Erythroblast (primary cell): Measurements from ENCODE around the gene MRPS23.

Experiments
- GATA1 ChIP-seq: IDR thresholded peaks from 2 replicates; pipeline ENCODE4 v1.6.1; 2011; ENCODE audit warnings: low read depth, mild to moderate bottlenecking, control low read depth, low read length, moderate library complexity
- POLR2A ChIP-seq: IDR thresholded peaks from 2 replicates; pipeline ENCODE4 v1.6.1; 2011; ENCODE audit warnings: mild to moderate bottlenecking, low read length

- no peak for TF ChIP-seq POLR2A
- TF ChIP-seq GATA1: no peak
These were observed 48.9 kb upstream of the MRPS23 start for GRCh38 chr17:57898487-57899311.
